ENCODE data around the gene DTNA.

DNA sequence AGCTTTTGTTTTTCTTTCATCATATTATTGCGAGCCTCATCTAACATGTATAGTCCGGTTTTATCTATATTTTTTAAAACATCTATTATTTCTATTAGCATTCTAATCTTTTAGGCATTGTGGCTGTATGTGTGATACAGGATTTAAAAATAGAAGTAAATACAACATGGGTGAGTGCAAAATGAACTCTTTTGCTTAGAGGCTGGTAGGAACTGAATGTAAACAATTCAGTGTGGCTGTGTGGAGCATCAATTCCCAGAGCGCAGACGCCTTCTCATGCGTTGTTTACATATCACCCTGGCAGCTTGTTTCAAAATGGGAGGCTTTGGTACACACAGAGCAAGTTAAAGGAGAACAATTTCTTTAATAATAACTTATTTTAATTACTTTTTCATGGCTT, 836 bp downstream of the DTNA start:
- TF ChIP-seq, protein P1, sequence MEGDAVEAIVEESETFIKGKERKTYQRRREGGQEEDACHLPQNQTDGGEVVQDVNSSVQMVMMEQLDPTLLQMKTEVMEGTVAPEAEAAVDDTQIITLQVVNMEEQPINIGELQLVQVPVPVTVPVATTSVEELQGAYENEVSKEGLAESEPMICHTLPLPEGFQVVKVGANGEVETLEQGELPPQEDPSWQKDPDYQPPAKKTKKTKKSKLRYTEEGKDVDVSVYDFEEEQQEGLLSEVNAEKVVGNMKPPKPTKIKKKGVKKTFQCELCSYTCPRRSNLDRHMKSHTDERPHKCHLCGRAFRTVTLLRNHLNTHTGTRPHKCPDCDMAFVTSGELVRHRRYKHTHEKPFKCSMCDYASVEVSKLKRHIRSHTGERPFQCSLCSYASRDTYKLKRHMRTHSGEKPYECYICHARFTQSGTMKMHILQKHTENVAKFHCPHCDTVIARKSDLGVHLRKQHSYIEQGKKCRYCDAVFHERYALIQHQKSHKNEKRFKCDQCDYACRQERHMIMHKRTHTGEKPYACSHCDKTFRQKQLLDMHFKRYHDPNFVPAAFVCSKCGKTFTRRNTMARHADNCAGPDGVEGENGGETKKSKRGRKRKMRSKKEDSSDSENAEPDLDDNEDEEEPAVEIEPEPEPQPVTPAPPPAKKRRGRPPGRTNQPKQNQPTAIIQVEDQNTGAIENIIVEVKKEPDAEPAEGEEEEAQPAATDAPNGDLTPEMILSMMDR (IDR thresholded peaks at IDR 0.05; ENCODE audit: poor library complexity, severe bottlenecking), result no peak
- TF ChIP-seq REST (IDR thresholded peaks at IDR 0.05; ENCODE audit: borderline replicate concordance), result no peak
